Measurements from ENCODE around the gene ANKRD30A. TPM values are rescaled to one million over a fixed set of nuclear protein-coding genes. Genes with fewer than 3 reads are reported as not detected.
"Not testable (repeated sequence)": the region's sequence is repeated elsewhere in the genome, so short reads cannot be mapped to it uniquely, and the experiment has no call there.

The ANKRD30A gene
- total and polyA plus RNA-seq, 4 donors, result not detected

GRCh38 chr10:37240223-37240622 is 114.8 kb downstream of the ANKRD30A start:
- no peaks in the 10 kb centered on the region for H3K36me3 ChIP-seq (ENCODE audit: control insufficient read depth in 4 of 4, insufficient read depth in 3 of 4, low read depth in 1 of 4, low read length in 3 of 4)
- H3K4me1 ChIP-seq (ENCODE audit: control insufficient read depth in 4 of 4, insufficient read depth in 4 of 4, low read length in 3 of 4), result no peaks in the 10 kb centered on the region
- DNase-seq (ENCODE audit: low spot score), result no peak
- no peak overlapping the region for H3K9ac ChIP-seq (ENCODE audit: low read depth in 1 of 2, low read length in 2 of 2)
- no peak overlapping the region for H3K4me3 ChIP-seq (ENCODE audit: low read depth in 1 of 3, low read length in 3 of 3)
- no peaks in the 10 kb centered on the region for H3K27me3 ChIP-seq (ENCODE audit: control insufficient read depth in 4 of 4, insufficient read depth in 4 of 4, low read length in 3 of 4)
- TF ChIP-seq ATF3 (IDR thresholded peaks at IDR 0.05), result no peak
- no peak for TF ChIP-seq YY1 (IDR thresholded peaks at IDR 0.05)
- TF ChIP-seq SP1 (IDR thresholded peaks at IDR 0.05), result no peak
- no peak for TF ChIP-seq GABPA (IDR thresholded peaks at IDR 0.05 in 1 of 2, conservative IDR thresholded peaks at IDR 0.05 in 1 of 2)
- no peak for TF ChIP-seq FOXA1 (IDR thresholded peaks at IDR 0.05)
- TF ChIP-seq HNF4G (IDR thresholded peaks at IDR 0.05), result no peak
- 75% methylated on average over 2 of the region's 2 CpGs for WGBS
- H3K9me3 ChIP-seq (ENCODE audit: control insufficient read depth in 4 of 4, low read length in 3 of 4), result no peaks in the 10 kb centered on the region
- no peak overlapping the region for H3K27ac ChIP-seq (ENCODE audit: low read depth in 1 of 2, low read length in 2 of 2)

GRCh38 chr10:37246637-37247036 is 121.2 kb downstream of the ANKRD30A start:
- Histone ChIP-seq H3K4me3 (ENCODE audit: low read depth in 1 of 3, low read length in 3 of 3) (no peak overlapping the region), H3K4me1 (ENCODE audit: control insufficient read depth in 4 of 4, insufficient read depth in 4 of 4, low read length in 3 of 4) (no peaks in the 10 kb centered on the region), H3K9ac (ENCODE audit: low read depth in 1 of 2, low read length in 2 of 2) (no peak overlapping the region), H3K36me3 (ENCODE audit: control insufficient read depth in 4 of 4, insufficient read depth in 3 of 4, low read depth in 1 of 4, low read length in 3 of 4) (no peaks in the 10 kb centered on the region), H3K27ac (ENCODE audit: low read depth in 1 of 2, low read length in 2 of 2) (no peak overlapping the region), H3K27me3 (ENCODE audit: control insufficient read depth in 4 of 4, insufficient read depth in 4 of 4, low read length in 3 of 4) (peaks cover 0 to 3% (median 0%) of the 10 kb centered on the region in 4 donors), H3K9me3 (ENCODE audit: control insufficient read depth in 4 of 4, low read length in 3 of 4) (no peaks in the 10 kb centered on the region)
- 55% methylated on average over 2 of the region's 2 CpGs for WGBS
- TF ChIP-seq JUND (IDR thresholded peaks at IDR 0.05) (no peak), NR2F2 (IDR thresholded peaks at IDR 0.05) (no peak)
- DNase-seq (ENCODE audit: low spot score), result no peak

GRCh38 chr10:37255837-37256236 is 130.4 kb downstream of the ANKRD30A start:
- not testable (repeated sequence) for H3K36me3 ChIP-seq (ENCODE audit: control insufficient read depth in 4 of 4, insufficient read depth in 3 of 4, low read depth in 1 of 4, low read length in 3 of 4); DNase-seq (ENCODE audit: low spot score); H3K27me3 ChIP-seq (ENCODE audit: control insufficient read depth in 4 of 4, insufficient read depth in 4 of 4, low read length in 3 of 4); H3K4me1 ChIP-seq (ENCODE audit: control insufficient read depth in 4 of 4, insufficient read depth in 4 of 4, low read length in 3 of 4); H3K27ac ChIP-seq (ENCODE audit: low read depth in 1 of 2, low read length in 2 of 2); H3K9me3 ChIP-seq (ENCODE audit: control insufficient read depth in 4 of 4, low read length in 3 of 4); H3K4me3 ChIP-seq (ENCODE audit: low read depth in 1 of 3, low read length in 3 of 3); H3K9ac ChIP-seq (ENCODE audit: low read depth in 1 of 2, low read length in 2 of 2)
- WGBS, result 55% methylated on average over 3 of the region's 3 CpGs

- DNase-seq (ENCODE audit: low spot score), result no peak
- Histone ChIP-seq H3K36me3 (ENCODE audit: control insufficient read depth in 4 of 4, insufficient read depth in 3 of 4, low read depth in 1 of 4, low read length in 3 of 4) (no peaks in the 10 kb centered on the region), H3K4me1 (ENCODE audit: control insufficient read depth in 4 of 4, insufficient read depth in 4 of 4, low read length in 3 of 4) (no peaks in the 10 kb centered on the region), H3K27me3 (ENCODE audit: control insufficient read depth in 4 of 4, insufficient read depth in 4 of 4, low read length in 3 of 4) (no peaks in the 10 kb centered on the region), H3K9me3 (ENCODE audit: control insufficient read depth in 4 of 4, low read length in 3 of 4) (no peaks in the 10 kb centered on the region), H3K27ac (ENCODE audit: low read depth in 1 of 2, low read length in 2 of 2) (no peak overlapping the region), H3K9ac (ENCODE audit: low read depth in 1 of 2, low read length in 2 of 2) (no peak overlapping the region), H3K4me3 (ENCODE audit: low read depth in 1 of 3, low read length in 3 of 3) (no peak overlapping the region)
- 66% methylated on average over 5 of the region's 5 CpGs for WGBS
- no peak for TF ChIP-seq SP1 (IDR thresholded peaks at IDR 0.05)
Measured at GRCh38 chr10:37263304-37263703, 137.9 kb downstream of the ANKRD30A start.

GRCh38 chr10:37268266-37268665 is 142.9 kb downstream of the ANKRD30A start:
- 58% methylated on average over 3 of the region's 3 CpGs for WGBS
- Histone ChIP-seq H3K9ac (ENCODE audit: low read depth in 1 of 2, low read length in 2 of 2) (no peak overlapping the region), H3K9me3 (ENCODE audit: control insufficient read depth in 4 of 4, low read length in 3 of 4) (peaks cover 0 to 2% (median 0%) of the 10 kb centered on the region in 4 donors), H3K36me3 (ENCODE audit: control insufficient read depth in 4 of 4, insufficient read depth in 3 of 4, low read depth in 1 of 4, low read length in 3 of 4) (no peaks in the 10 kb centered on the region), H3K27ac (ENCODE audit: low read depth in 1 of 2, low read length in 2 of 2) (no peak overlapping the region), H3K4me1 (ENCODE audit: control insufficient read depth in 4 of 4, insufficient read depth in 4 of 4, low read length in 3 of 4) (no peaks in the 10 kb centered on the region), H3K27me3 (ENCODE audit: control insufficient read depth in 4 of 4, insufficient read depth in 4 of 4, low read length in 3 of 4) (no peaks in the 10 kb centered on the region), H3K4me3 (ENCODE audit: low read depth in 1 of 3, low read length in 3 of 3) (no peak overlapping the region)
- no peak for DNase-seq (ENCODE audit: low spot score)
- TF ChIP-seq SP1 (IDR thresholded peaks at IDR 0.05) (no peak), JUND (IDR thresholded peaks at IDR 0.05) (no peak), HNF4G (IDR thresholded peaks at IDR 0.05) (no peak), YY1 (IDR thresholded peaks at IDR 0.05) (no peak), FOXA1 (IDR thresholded peaks at IDR 0.05) (no peak), HNF4A (conservative IDR thresholded peaks at IDR 0.05) (no peak), TAF1 (conservative IDR thresholded peaks at IDR 0.05) (no peak), FOXA2 (IDR thresholded peaks at IDR 0.05) (no peak), MAX (IDR thresholded peaks at IDR 0.05) (no peak), NR2F2 (IDR thresholded peaks at IDR 0.05) (no peak), EGR1 (IDR thresholded peaks at IDR 0.05; ENCODE audit: low read depth in 2 of 2) (no peak), RXRA (IDR thresholded peaks at IDR 0.05) (no peak), ZBTB33 (IDR thresholded peaks at IDR 0.05) (no peak), RAD21 (IDR thresholded peaks at IDR 0.05) (no peak), ATF3 (IDR thresholded peaks at IDR 0.05) (no peak)

All from liver (tissue), 9 donors.